Trophoblast cell (in vitro differentiated cells and primary cell): ENCODE data around the gene MYBL2.
A peak's percentile ranks its signal among the peaks of the same experiment; 100 is the strongest.

Experiments
- DNase-seq, 2 donors: peaks; one replicate each; pipeline ENCODE4 v3.0.0-alpha.2; 2016
- H2AFZ ChIP-seq: 2 replicates; pipeline ENCODE4 v1.6.1; 2013; ENCODE audit warnings: low read length, moderate library complexity, mild to moderate bottlenecking; ENCODE audit not compliant: insufficient read depth, poor library complexity
- H2AK5ac ChIP-seq: 2 replicates; pipeline ENCODE4 v1.6.1; 2013; ENCODE audit warnings: mild to moderate bottlenecking, low read length
- H2BK120ac ChIP-seq: 2 replicates; pipeline ENCODE4 v1.6.1; 2013; ENCODE audit warnings: low read length, mild to moderate bottlenecking, moderate library complexity; ENCODE audit not compliant: insufficient read depth, poor library complexity
- H2BK12ac ChIP-seq: 2 replicates; pipeline ENCODE4 v1.6.1; 2013; ENCODE audit warnings: mild to moderate bottlenecking, low read length, moderate library complexity
- H2BK5ac ChIP-seq: 2 replicates; pipeline ENCODE4 v1.6.1; 2013; ENCODE audit warnings: low read length, low read depth, moderate library complexity, mild to moderate bottlenecking; ENCODE audit not compliant: poor library complexity
- H3K14ac ChIP-seq: 2 replicates; pipeline ENCODE4 v1.6.1; 2013; ENCODE audit warnings: mild to moderate bottlenecking, low read length
- H3K18ac ChIP-seq: 2 replicates; pipeline ENCODE4 v1.6.1; 2013; ENCODE audit warnings: mild to moderate bottlenecking, low read length
- H3K23ac ChIP-seq: 2 replicates; pipeline ENCODE4 v1.6.1; 2013; ENCODE audit warnings: low read length
- H3K27ac ChIP-seq: 2 replicates; pipeline ENCODE4 v1.5.1; 2013; ENCODE audit warnings: low read depth, mild to moderate bottlenecking, inconsistent platforms, low read length, moderate library complexity
- H3K27me3 ChIP-seq: 2 replicates; pipeline ENCODE4 v1.6.1; 2013; ENCODE audit warnings: inconsistent platforms, mild to moderate bottlenecking, low read length, moderate library complexity; ENCODE audit not compliant: insufficient read depth
- H3K36me3 ChIP-seq, 2 experiments: 1 replicate in 1 of 2; 2 replicates in 1 of 2; pipeline ENCODE4 v1.6.1; 2013; ENCODE audit warnings: low read length in 2 of 2, mild to moderate bottlenecking in 2 of 2, moderate library complexity in 1 of 2; ENCODE audit not compliant: insufficient read depth in 2 of 2, control insufficient read depth in 1 of 2
- H3K4ac ChIP-seq: 2 replicates; pipeline ENCODE4 v1.6.1; 2013; ENCODE audit warnings: low read depth, mild to moderate bottlenecking, low read length, moderate library complexity
- H3K4me1 ChIP-seq, 2 experiments: 1 replicate in 1 of 2; 2 replicates in 1 of 2; pipeline ENCODE4 v1.6.1; 2013; ENCODE audit warnings: low read length in 2 of 2, mild to moderate bottlenecking in 2 of 2, moderate library complexity in 1 of 2; ENCODE audit not compliant: insufficient read depth in 2 of 2, control insufficient read depth in 1 of 2
- H3K4me2 ChIP-seq: 2 replicates; pipeline ENCODE4 v1.6.1; 2013; ENCODE audit warnings: inconsistent platforms, mild to moderate bottlenecking, low read length, moderate library complexity
- H3K4me3 ChIP-seq: 2 replicates; pipeline ENCODE4 v1.5.1; 2013; ENCODE audit warnings: mild to moderate bottlenecking, low read depth, low read length, inconsistent platforms
- H3K79me1 ChIP-seq: one replicate; pipeline ENCODE4 v1.6.1; 2013; ENCODE audit warnings: low read length
- H3K79me2 ChIP-seq: 2 replicates; pipeline ENCODE4 v1.6.1; 2013; ENCODE audit warnings: low read length, mild to moderate bottlenecking; ENCODE audit not compliant: control insufficient read depth, insufficient read depth, poor library complexity
- H3K9ac ChIP-seq: 2 replicates; pipeline ENCODE4 v1.6.1; 2013; ENCODE audit warnings: mild to moderate bottlenecking, low read length
- H3K9me3 ChIP-seq: 2 replicates; pipeline ENCODE4 v1.6.1; 2013; ENCODE audit warnings: low read depth, mild to moderate bottlenecking, control low read depth, inconsistent platforms, low read length; ENCODE audit not compliant: insufficient read depth
- H4K12ac ChIP-seq: 2 replicates; pipeline ENCODE4 v1.6.1; 2013; ENCODE audit warnings: low read depth, mild to moderate bottlenecking, low read length, moderate library complexity
- H4K8ac ChIP-seq: 2 replicates; pipeline ENCODE4 v1.6.1; 2013; ENCODE audit warnings: low read depth, mild to moderate bottlenecking, low read length, moderate library complexity
- H4K91ac ChIP-seq: one replicate; pipeline ENCODE4 v1.6.1; 2013; ENCODE audit warnings: low read depth, mild to moderate bottlenecking, low read length, moderate library complexity
- WGBS: extraction: QIAGEN DNeasy Blood & Tissue Kit; methylation state at CpG from one replicate; pipeline ENCODE4 v1.1.7; 2013; ENCODE audit warnings: missing lambda C conversion rate; ENCODE audit not compliant: insufficient read length, insufficient coverage; ENCODE audit errors: extremely low coverage; 5-methylcytosine and 5-hydroxymethylcytosine counted together

MYBL2 gene

DNA sequence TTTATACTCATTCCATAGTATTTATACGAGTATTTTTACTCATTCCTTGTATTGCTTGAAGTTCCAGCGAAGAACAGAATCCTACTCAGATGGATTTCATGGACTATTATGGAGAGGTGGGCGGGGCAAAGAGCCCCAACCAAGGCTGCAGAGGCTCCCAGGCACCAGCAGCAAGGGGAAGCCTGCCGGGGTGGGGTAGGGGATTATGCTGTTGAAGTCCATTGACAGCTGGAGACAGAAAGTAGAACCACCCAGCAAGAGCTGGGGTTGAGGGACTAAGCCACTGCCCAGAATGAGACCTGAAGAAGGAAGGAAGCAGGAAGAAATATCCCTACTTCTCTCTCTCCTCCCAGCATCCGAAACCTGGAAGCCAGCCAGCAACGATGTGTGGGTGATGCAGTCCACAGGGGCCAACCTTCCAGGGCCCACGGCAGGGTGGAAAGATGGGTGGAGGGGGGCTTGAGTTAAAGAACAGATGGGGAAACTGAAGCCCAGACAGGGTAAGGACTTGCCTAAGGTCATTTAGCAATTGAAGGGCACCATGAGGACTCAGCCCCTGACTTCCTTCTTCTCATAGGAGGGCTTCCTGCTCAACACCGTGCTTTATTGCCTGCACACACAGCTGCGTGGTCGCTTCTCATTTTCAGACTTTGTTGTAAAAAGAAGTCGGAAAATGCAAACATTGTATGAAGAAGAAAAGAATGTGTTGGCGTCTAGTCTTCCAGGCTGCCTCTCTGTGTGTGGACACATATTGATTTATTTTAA is 78.2 kb downstream of the MYBL2 start:
- H3K23ac ChIP-seq: no peak overlapping the region
- H2AFZ ChIP-seq: no peak overlapping the region
- H3K27me3 ChIP-seq: no peaks in the 10 kb centered on the region
- H3K9ac ChIP-seq: no peak overlapping the region
- H3K18ac ChIP-seq: no peak overlapping the region
- H4K8ac ChIP-seq: no peak overlapping the region
- no peak overlapping the region for H2BK5ac ChIP-seq
- no peak overlapping the region for H2BK120ac ChIP-seq
- no peak overlapping the region for H2BK12ac ChIP-seq
- no peak overlapping the region for H3K14ac ChIP-seq
- H3K4me1 ChIP-seq: no peaks in the 10 kb centered on the region
- DNase-seq: no peak
- H3K4me2 ChIP-seq: no peak overlapping the region
- no peak overlapping the region for H3K4ac ChIP-seq
- no peak overlapping the region for H3K4me3 ChIP-seq
- H4K91ac ChIP-seq: no peak overlapping the region
- H3K36me3 ChIP-seq: no peaks in the 10 kb centered on the region
- peaks cover 1% of the 10 kb centered on the region for H3K9me3 ChIP-seq
- no peak overlapping the region for H3K27ac ChIP-seq
- H4K12ac ChIP-seq: no peak overlapping the region
- no peaks in the 10 kb centered on the region for H3K79me2 ChIP-seq
- H2AK5ac ChIP-seq: no peak overlapping the region
- no CpG with 5 or more reads among the region's 12 CpGs for WGBS
- H3K79me1 ChIP-seq: no peaks in the 10 kb centered on the region

GRCh38 chr20:43746344-43747137 is 79.6 kb downstream of the MYBL2 start:
- Histone ChIP-seq H3K4me2 (no peak overlapping the region), H3K14ac (no peak overlapping the region), H2BK12ac (no peak overlapping the region), H3K4me1 (no peaks in the 10 kb centered on the region), H3K9me3 (peaks cover 1% of the 10 kb centered on the region), H3K9ac (no peak overlapping the region), H3K27me3 (no peaks in the 10 kb centered on the region), H2BK5ac (no peak overlapping the region), H2BK120ac (no peak overlapping the region), H3K79me1 (no peaks in the 10 kb centered on the region), H3K18ac (no peak overlapping the region), H4K8ac (no peak overlapping the region), H3K4me3 (no peak overlapping the region), H4K12ac (no peak overlapping the region), H3K36me3 (no peaks in the 10 kb centered on the region), H2AFZ (no peak overlapping the region), H3K27ac (no peak overlapping the region), H2AK5ac (no peak overlapping the region), H4K91ac (no peak overlapping the region), H3K79me2 (no peaks in the 10 kb centered on the region), H3K4ac (no peak overlapping the region), H3K23ac (no peak overlapping the region)
- no CpG with 5 or more reads among the region's 12 CpGs for WGBS
- DNase-seq: no peak

GRCh38 chr20:43748274-43748673 is 81.4 kb downstream of the MYBL2 start:
- H3K27me3 ChIP-seq: no peaks in the 10 kb centered on the region
- H2BK5ac ChIP-seq: no peak overlapping the region
- H4K91ac ChIP-seq: no peak overlapping the region
- H3K79me2 ChIP-seq: no peaks in the 10 kb centered on the region
- H2AFZ ChIP-seq: no peak overlapping the region
- H3K27ac ChIP-seq: no peak overlapping the region
- H3K9ac ChIP-seq: no peak overlapping the region
- no peaks in the 10 kb centered on the region for H3K79me1 ChIP-seq
- H2BK120ac ChIP-seq: no peak overlapping the region
- no peaks in the 10 kb centered on the region for H3K36me3 ChIP-seq
- no peak overlapping the region for H2BK12ac ChIP-seq
- no peak overlapping the region for H3K4ac ChIP-seq
- H4K12ac ChIP-seq: no peak overlapping the region
- no peak overlapping the region for H3K18ac ChIP-seq
- H3K9me3 ChIP-seq: no peaks in the 10 kb centered on the region
- no peak overlapping the region for H3K23ac ChIP-seq
- H2AK5ac ChIP-seq: no peak overlapping the region
- H4K8ac ChIP-seq: no peak overlapping the region
- DNase-seq: no peak
- H3K4me3 ChIP-seq: no peak overlapping the region
- no peaks in the 10 kb centered on the region for H3K4me1 ChIP-seq
- H3K4me2 ChIP-seq: no peak overlapping the region
- H3K14ac ChIP-seq: no peak overlapping the region
- no CpG with 5 or more reads among the region's 1 CpG for WGBS

- Histone ChIP-seq H3K27me3 (no peaks in the 10 kb centered on the region), H3K14ac (no peak overlapping the region), H3K4ac (no peak overlapping the region), H3K18ac (no peak overlapping the region), H3K23ac (no peak overlapping the region), H3K4me2 (no peak overlapping the region), H3K27ac (no peak overlapping the region), H3K4me3 (no peak overlapping the region), H4K91ac (no peak overlapping the region), H3K9me3 (no peaks in the 10 kb centered on the region), H2BK12ac (no peak overlapping the region), H2BK5ac (no peak overlapping the region), H4K12ac (no peak overlapping the region), H2BK120ac (no peak overlapping the region), H2AFZ (no peak overlapping the region), H3K4me1 (no peaks in the 10 kb centered on the region), H3K79me2 (no peaks in the 10 kb centered on the region), H2AK5ac (no peak overlapping the region), H3K9ac (peak overlapping the region; percentile 24), H3K36me3 (no peaks in the 10 kb centered on the region), H3K79me1 (no peaks in the 10 kb centered on the region), H4K8ac (no peak overlapping the region)
- WGBS: no CpG with 5 or more reads among the region's 23 CpGs
- peak; percentile 49 to 77 for DNase-seq
Observed at GRCh38 chr20:43749734-43750294, 82.9 kb downstream of the MYBL2 start.
